Stimulated activated CD4-positive, alpha-beta T cell treated with anti-CD3 and anti-CD28 coated beads, Interleukin-12 subunit alpha, Interleukin-12 subunit beta, amount 100 ng/mL, for 48 hours (primary cell): ENCODE results near the gene TRIM41.
A peak's percentile ranks its signal among the peaks of the same experiment; 100 is the strongest.
"Not testable (repeated sequence)": the region's sequence is repeated elsewhere in the genome, so short reads cannot be mapped to it uniquely, and the experiment has no call there.

Experiments
- DNase-seq, 3 donors: peaks; one replicate each; pipeline ENCODE4 v3.0.0-alpha.2; 2020; ENCODE audit warnings: low read depth in 2 of 3, low spot score in 1 of 3

The TRIM41 gene

GRCh38 chr5:181192337-181193046, 30.6 kb upstream of the TRIM41 start:
- no peak for DNase-seq

GRCh38 chr5:181193656-181194055, 29.4 kb upstream of the TRIM41 start:
- no peak for DNase-seq

GRCh38 chr5:181194489-181195248, 28.4 kb upstream of the TRIM41 start:
- no peak for DNase-seq

GRCh38 chr5:181195249-181195761, 27.8 kb upstream of the TRIM41 start:
- no peak for DNase-seq

- no peak for DNase-seq
These were observed 25.6 kb upstream of the TRIM41 start for GRCh38 chr5:181197326-181197951.

GRCh38 chr5:181198106-181198685, 24.9 kb upstream of the TRIM41 start:
- DNase-seq, result no peak

GRCh38 chr5:181198905-181199519, 24.1 kb upstream of the TRIM41 start:
- no peak for DNase-seq

- DNase-seq, result no peak
These were observed 23.0 kb upstream of the TRIM41 start for GRCh38 chr5:181199881-181200638.

GRCh38 chr5:181200816-181201215, 22.3 kb upstream of the TRIM41 start:
- no peak for DNase-seq

GRCh38 chr5:181203093-181203711, 19.9 kb upstream of the TRIM41 start:
- no peak for DNase-seq

- no peak for DNase-seq
These were observed 19.3 kb upstream of the TRIM41 start for GRCh38 chr5:181203777-181204112.

GRCh38 chr5:181204113-181204825, 18.8 kb upstream of the TRIM41 start:
- DNase-seq, result no peak

GRCh38 chr5:181204826-181205760, 18.0 kb upstream of the TRIM41 start, which contains the start of gene TRIM7:
Gene TRIM7 (minus strand): TSS chr5:181205196. CDS start chr5:181205110, 86 bp downstream.
- no peak for DNase-seq

- no peak for DNase-seq
These were observed 17.1 kb upstream of the TRIM41 start for GRCh38 chr5:181205761-181206649.

- DNase-seq, result peak; percentile 86 to 94 (median 89)
These were observed 15.7 kb upstream of the TRIM41 start for GRCh38 chr5:181207214-181207959.

GRCh38 chr5:181207960-181208253, 15.2 kb upstream of the TRIM41 start:
- no peak for DNase-seq

- not testable (repeated sequence) for DNase-seq
These were observed 14.1 kb upstream of the TRIM41 start for GRCh38 chr5:181209006-181209405.
